T-helper 1 cell treated with Interleukin-12 subunit alpha and Interleukin-12 subunit beta and Interleukin-4 antibody, amounts not matched to agents 30 ng/mL and 1 ng/mL, for 36 hours (primary cell): ENCODE measurements around the gene TENT4B. TPM values are rescaled to one million over a fixed set of nuclear protein-coding genes. Genes with fewer than 3 reads are reported as not detected.

Experiments used
- total RNA-seq: library from RNA; stranded (reverse); gene quantifications from 2 replicates; pipeline ENCODE4 v1.2.3, GENCODE V29; 2022

TENT4B gene
- total RNA-seq, 1 donor from 2014 or later: 22.5 TPM

Other genes starting within 250 kb of the TENT4B start
- 26.8 and 29.3 TPM in 2 replicates for gene CNEP1R1, start 128.1 kb upstream of the TENT4B start, total RNA-seq
- 26.8 and 30.2 TPM in 2 replicates for gene HEATR3, start 87.3 kb upstream of the TENT4B start, total RNA-seq
- 205 and 213 TPM in 2 replicates for gene ADCY7, start 113.2 kb downstream of the TENT4B start, total RNA-seq
- gene BRD7, start 215.7 kb downstream of the TENT4B start, total RNA-seq: 68.9 and 69.8 TPM in 2 replicates